GM19035 (cell line): ENCODE data around the gene RBPJ.
A peak's percentile ranks its signal among the peaks of the same experiment; 100 is the strongest.
"Not testable (repeated sequence)": the region's sequence is repeated elsewhere in the genome, so short reads cannot be mapped to it uniquely, and the experiment has no call there.

Experiments used
- ATAC-seq: cut with Tn5 transposase; IDR thresholded peaks from one replicate; pipeline ENCODE4 v1.9.1; 2021; ENCODE audit not compliant: unreplicated experiment

RBPJ gene

GRCh38 chr4:26369581-26369980 lies 48.8 kb downstream of the RBPJ start:
- ATAC-seq, result no peak

GRCh38 chr4:26372076-26372475 lies 51.3 kb downstream of the RBPJ start:
- no peak for ATAC-seq

- peak; percentile 90 for ATAC-seq
These were observed 51.8 kb downstream of the RBPJ start for GRCh38 chr4:26372525-26373172.

GRCh38 chr4:26375551-26375950 lies 54.7 kb downstream of the RBPJ start:
- ATAC-seq, result no peak

GRCh38 chr4:26377328-26378311 lies 56.8 kb downstream of the RBPJ start:
- ATAC-seq, result no peak

- ATAC-seq, result no peak
These were observed 59.0 kb downstream of the RBPJ start for GRCh38 chr4:26379837-26380236.

GRCh38 chr4:26380740-26381139 lies 59.9 kb downstream of the RBPJ start:
- no peak for ATAC-seq

GRCh38 chr4:26384380-26385057 lies 63.7 kb downstream of the RBPJ start:
- no peak for ATAC-seq

GRCh38 chr4:26385690-26386089 lies 64.9 kb downstream of the RBPJ start:
- ATAC-seq, result no peak

- no peak for ATAC-seq
These were observed 65.6 kb downstream of the RBPJ start for GRCh38 chr4:26386386-26386785.

- no peak for ATAC-seq
These were observed 67.9 kb downstream of the RBPJ start for GRCh38 chr4:26388671-26389070.

- ATAC-seq, result no peak
These were observed 76.3 kb downstream of the RBPJ start for GRCh38 chr4:26397086-26397485.

- no peak for ATAC-seq
These were observed 79.3 kb downstream of the RBPJ start for GRCh38 chr4:26400132-26400531.

GRCh38 chr4:26402017-26402416 lies 81.2 kb downstream of the RBPJ start:
- not testable (repeated sequence) for ATAC-seq

- no peak for ATAC-seq
These were observed 81.6 kb downstream of the RBPJ start for GRCh38 chr4:26402458-26402857.

GRCh38 chr4:26404743-26405206 lies 84.0 kb downstream of the RBPJ start:
- no peak for ATAC-seq

GRCh38 chr4:26406346-26406975 lies 85.6 kb downstream of the RBPJ start:
- ATAC-seq, result no peak

- no peak for ATAC-seq
These were observed 86.7 kb downstream of the RBPJ start for GRCh38 chr4:26407476-26407875.

- peak; percentile 66 for ATAC-seq
These were observed 89.8 kb downstream of the RBPJ start for GRCh38 chr4:26410385-26411293.
